ENCODE data around the gene PIGN. TPM values are rescaled to one million over a fixed set of nuclear protein-coding genes. Genes with fewer than 3 reads are reported as not detected.

PIGN gene
- total RNA-seq, 1 experiment from 2014 or later = 22.8 TPM

DNA sequence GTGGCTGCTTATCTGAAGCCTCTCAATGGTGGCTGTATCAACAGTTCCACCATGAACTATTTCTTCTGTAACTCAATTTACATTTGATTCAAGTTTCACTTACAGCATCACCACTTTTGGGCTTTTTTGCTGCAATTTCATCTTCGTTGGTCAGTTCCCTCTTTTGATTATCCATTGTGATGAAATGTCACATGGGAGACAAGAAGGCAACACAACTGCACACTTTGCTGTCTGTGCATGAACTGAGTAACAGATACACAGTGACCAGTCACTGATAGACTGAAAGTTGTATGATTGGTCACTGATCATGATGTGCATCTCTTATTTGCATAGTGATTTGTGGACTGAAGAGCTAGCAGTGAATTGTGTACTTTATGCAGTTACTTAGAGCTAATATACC lies 163.3 kb downstream of the PIGN start:
- no peak for DNase-seq
- intact Hi-C loops (cut with micrococcal nuclease; ENCODE audit: unreplicated experiment) = no loop called here
- BruUV-seq (replicated peaks) = no TSS peak
- H3K4me3 ChIP-seq (ENCODE audit: low read depth, low read length) = no peak overlapping the region
- no peaks in the 10 kb centered on the region for H3K27me3 Mint-ChIP-seq (ENCODE audit: insufficient read depth, unreplicated experiment)
- TF ChIP-seq, protein P1, sequence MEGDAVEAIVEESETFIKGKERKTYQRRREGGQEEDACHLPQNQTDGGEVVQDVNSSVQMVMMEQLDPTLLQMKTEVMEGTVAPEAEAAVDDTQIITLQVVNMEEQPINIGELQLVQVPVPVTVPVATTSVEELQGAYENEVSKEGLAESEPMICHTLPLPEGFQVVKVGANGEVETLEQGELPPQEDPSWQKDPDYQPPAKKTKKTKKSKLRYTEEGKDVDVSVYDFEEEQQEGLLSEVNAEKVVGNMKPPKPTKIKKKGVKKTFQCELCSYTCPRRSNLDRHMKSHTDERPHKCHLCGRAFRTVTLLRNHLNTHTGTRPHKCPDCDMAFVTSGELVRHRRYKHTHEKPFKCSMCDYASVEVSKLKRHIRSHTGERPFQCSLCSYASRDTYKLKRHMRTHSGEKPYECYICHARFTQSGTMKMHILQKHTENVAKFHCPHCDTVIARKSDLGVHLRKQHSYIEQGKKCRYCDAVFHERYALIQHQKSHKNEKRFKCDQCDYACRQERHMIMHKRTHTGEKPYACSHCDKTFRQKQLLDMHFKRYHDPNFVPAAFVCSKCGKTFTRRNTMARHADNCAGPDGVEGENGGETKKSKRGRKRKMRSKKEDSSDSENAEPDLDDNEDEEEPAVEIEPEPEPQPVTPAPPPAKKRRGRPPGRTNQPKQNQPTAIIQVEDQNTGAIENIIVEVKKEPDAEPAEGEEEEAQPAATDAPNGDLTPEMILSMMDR (IDR thresholded peaks at IDR 0.05; ENCODE audit: insufficient read depth in 1 of 2, low read depth in 1 of 2, low read length in 1 of 2, severe bottlenecking in 1 of 2, unreplicated experiment in 1 of 2) = no peak
- H3K9me3 ChIP-seq = no peaks in the 10 kb centered on the region
- CTCF ChIA-PET = no interaction called here
- no peaks in the 10 kb centered on the region for H3K4me1 ChIP-seq
- no peaks in the 10 kb centered on the region for H3K4me1 Mint-ChIP-seq (ENCODE audit: low read depth, unreplicated experiment)
- H3K4me3 Mint-ChIP-seq (ENCODE audit: unreplicated experiment) = no peak overlapping the region
- H3K36me3 Mint-ChIP-seq (ENCODE audit: insufficient read depth, unreplicated experiment) = no peaks in the 10 kb centered on the region
- no peaks in the 10 kb centered on the region for H3K36me3 ChIP-seq (ENCODE audit: control insufficient read depth, insufficient read depth, low read length)
- no peak overlapping the region for H3K27ac Mint-ChIP-seq (ENCODE audit: unreplicated experiment)
- no peaks in the 10 kb centered on the region for H3K9me3 Mint-ChIP-seq (ENCODE audit: unreplicated experiment)
- no peaks in the 10 kb centered on the region for H3K27me3 ChIP-seq (replicated peaks; ENCODE audit: control insufficient read depth, insufficient read depth, low read length)
- POLR2A ChIA-PET = no interaction called here

- Mint-ChIP-seq H3K27ac (ENCODE audit: unreplicated experiment) (no peak overlapping the region), H3K4me3 (ENCODE audit: unreplicated experiment) (no peak overlapping the region), H3K27me3 (ENCODE audit: insufficient read depth, unreplicated experiment) (no peaks in the 10 kb centered on the region), H3K9me3 (ENCODE audit: unreplicated experiment) (no peaks in the 10 kb centered on the region), H3K4me1 (ENCODE audit: low read depth, unreplicated experiment) (no peaks in the 10 kb centered on the region), H3K36me3 (ENCODE audit: insufficient read depth, unreplicated experiment) (no peaks in the 10 kb centered on the region)
- Histone ChIP-seq H3K36me3 (ENCODE audit: control insufficient read depth, insufficient read depth, low read length) (no peaks in the 10 kb centered on the region), H3K4me1 (no peaks in the 10 kb centered on the region), H3K27me3 (replicated peaks; ENCODE audit: control insufficient read depth, insufficient read depth, low read length) (no peaks in the 10 kb centered on the region), H3K9me3 (no peaks in the 10 kb centered on the region), H3K4me3 (ENCODE audit: low read depth, low read length) (no peak overlapping the region)
- ChIA-PET CTCF (no interaction called here), POLR2A (no interaction called here)
- no TSS peak for BruUV-seq (replicated peaks)
- intact Hi-C loops (cut with micrococcal nuclease; ENCODE audit: unreplicated experiment) = no loop called here
- DNase-seq = no peak
- TF ChIP-seq, protein P1 (IDR thresholded peaks at IDR 0.05; ENCODE audit: insufficient read depth in 1 of 2, low read depth in 1 of 2, low read length in 1 of 2, severe bottlenecking in 1 of 2, unreplicated experiment in 1 of 2) = no peak
Observed at GRCh38 chr18:62018759-62019041, 168.2 kb downstream of the PIGN start.

- Histone ChIP-seq H3K4me3 (ENCODE audit: low read depth, low read length) (no peak overlapping the region), H3K9me3 (no peaks in the 10 kb centered on the region), H3K4me1 (no peaks in the 10 kb centered on the region), H3K36me3 (ENCODE audit: control insufficient read depth, insufficient read depth, low read length) (no peaks in the 10 kb centered on the region), H3K27me3 (replicated peaks; ENCODE audit: control insufficient read depth, insufficient read depth, low read length) (no peaks in the 10 kb centered on the region)
- no peaks in the 10 kb centered on the region for H3K9me3 Mint-ChIP-seq (ENCODE audit: unreplicated experiment)
- H3K4me3 Mint-ChIP-seq (ENCODE audit: unreplicated experiment) = no peak overlapping the region
- ChIA-PET CTCF (no interaction called here), POLR2A (interaction anchor here (0.6 kb wide), 1 partner anchor 669 kb away, joined by 3 read pairs; no protein-coding TSS in a partner anchor)
- no peak for DNase-seq
- H3K36me3 Mint-ChIP-seq (ENCODE audit: insufficient read depth, unreplicated experiment) = no peaks in the 10 kb centered on the region
- TF ChIP-seq, protein P1 (IDR thresholded peaks at IDR 0.05; ENCODE audit: insufficient read depth in 1 of 2, low read depth in 1 of 2, low read length in 1 of 2, severe bottlenecking in 1 of 2, unreplicated experiment in 1 of 2) = no peak
- intact Hi-C loops (cut with micrococcal nuclease; ENCODE audit: unreplicated experiment) = no loop called here
- no peaks in the 10 kb centered on the region for H3K4me1 Mint-ChIP-seq (ENCODE audit: low read depth, unreplicated experiment)
- H3K27me3 Mint-ChIP-seq (ENCODE audit: insufficient read depth, unreplicated experiment) = no peaks in the 10 kb centered on the region
- BruUV-seq (replicated peaks) = no TSS peak
- no peak overlapping the region for H3K27ac Mint-ChIP-seq (ENCODE audit: unreplicated experiment)
Observed at GRCh38 chr18:62018034-62018758, 168.7 kb downstream of the PIGN start.
